Hepatocyte (in vitro differentiated cells): ENCODE data around the gene MARCHF2.

Source experiments
- EZH2 ChIP-seq: fragments of 200-600 bp; sonication (generic); IDR thresholded peaks from 2 replicates; pipeline ENCODE4 v1.6.1; 2016; ENCODE audit warnings: antibody characterized with exemption, mild to moderate bottlenecking, borderline replicate concordance
- EZH2phosphoT487 ChIP-seq: fragments of 200-600 bp; sonication (generic); IDR thresholded peaks from one replicate; pipeline ENCODE4 v1.6.1; 2018; ENCODE audit warnings: antibody characterized with exemption, mild to moderate bottlenecking, low read depth, moderate library complexity; ENCODE audit not compliant: unreplicated experiment, severe bottlenecking
- TF ChIP-seq, protein P1 (sequence below): fragments of 200-600 bp; sonication (generic); IDR thresholded peaks from 2 replicates; pipeline ENCODE4 v1.5.1; 2016; ENCODE audit warnings: antibody characterized with exemption, mild to moderate bottlenecking; ENCODE audit not compliant: poor library complexity

DNA sequence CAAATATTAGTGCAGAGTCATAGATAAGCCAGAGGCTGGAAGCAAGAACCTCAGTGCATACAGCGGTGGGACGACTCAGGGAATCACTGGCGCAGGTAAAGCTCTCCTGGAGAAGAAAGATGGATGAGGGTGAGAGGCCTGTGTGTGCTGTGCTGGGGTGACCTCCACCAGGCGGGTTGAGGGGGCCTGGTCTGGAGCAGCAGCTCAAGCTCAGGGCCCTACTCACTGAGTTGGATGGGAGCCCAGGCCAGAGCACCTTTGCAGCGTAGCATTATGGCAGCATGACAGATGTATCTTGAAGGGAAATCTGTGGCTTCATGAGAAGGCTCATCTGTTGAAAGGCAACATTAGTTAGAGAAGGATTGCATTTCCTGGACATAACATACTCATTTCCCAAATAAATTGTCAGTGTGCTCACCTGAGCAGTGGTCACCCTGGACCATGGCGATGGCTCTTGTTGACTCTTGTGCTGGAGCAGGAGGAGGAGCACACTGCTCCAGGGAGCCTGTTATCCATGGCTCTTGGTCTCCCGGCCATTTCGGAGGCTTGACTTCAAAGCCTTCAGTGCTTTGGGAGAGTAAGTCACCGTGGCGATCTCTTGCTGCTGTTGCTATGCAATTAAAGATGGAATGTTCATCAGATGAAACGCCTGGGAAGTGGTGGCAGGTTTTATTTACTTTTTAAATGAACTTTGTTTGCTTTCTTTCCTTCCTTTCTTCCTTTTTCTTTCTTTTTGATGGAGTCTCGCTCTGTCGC is 56.7 kb downstream of the MARCHF2 start:
- TF ChIP-seq, protein P1, sequence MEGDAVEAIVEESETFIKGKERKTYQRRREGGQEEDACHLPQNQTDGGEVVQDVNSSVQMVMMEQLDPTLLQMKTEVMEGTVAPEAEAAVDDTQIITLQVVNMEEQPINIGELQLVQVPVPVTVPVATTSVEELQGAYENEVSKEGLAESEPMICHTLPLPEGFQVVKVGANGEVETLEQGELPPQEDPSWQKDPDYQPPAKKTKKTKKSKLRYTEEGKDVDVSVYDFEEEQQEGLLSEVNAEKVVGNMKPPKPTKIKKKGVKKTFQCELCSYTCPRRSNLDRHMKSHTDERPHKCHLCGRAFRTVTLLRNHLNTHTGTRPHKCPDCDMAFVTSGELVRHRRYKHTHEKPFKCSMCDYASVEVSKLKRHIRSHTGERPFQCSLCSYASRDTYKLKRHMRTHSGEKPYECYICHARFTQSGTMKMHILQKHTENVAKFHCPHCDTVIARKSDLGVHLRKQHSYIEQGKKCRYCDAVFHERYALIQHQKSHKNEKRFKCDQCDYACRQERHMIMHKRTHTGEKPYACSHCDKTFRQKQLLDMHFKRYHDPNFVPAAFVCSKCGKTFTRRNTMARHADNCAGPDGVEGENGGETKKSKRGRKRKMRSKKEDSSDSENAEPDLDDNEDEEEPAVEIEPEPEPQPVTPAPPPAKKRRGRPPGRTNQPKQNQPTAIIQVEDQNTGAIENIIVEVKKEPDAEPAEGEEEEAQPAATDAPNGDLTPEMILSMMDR: no peak
- TF ChIP-seq EZH2: no peak
- no peak for TF ChIP-seq EZH2phosphoT487
